HL-60 (cell line): Measurements from ENCODE around the gene PHYHIPL.

ENCODE experiments used
- CTCF ChIP-seq: IDR thresholded peaks from one replicate; pipeline ENCODE4 v1.5.1; 2011; ENCODE audit warnings: low read length, control low read depth, inconsistent platforms; ENCODE audit not compliant: insufficient read depth
- POLR2AphosphoS5 ChIP-seq: IDR thresholded peaks from 2 replicates; pipeline ENCODE4 v1.6.1; 2012; ENCODE audit warnings: low read depth
- REST ChIP-seq: IDR thresholded peaks from 2 replicates; pipeline ENCODE4 v1.6.1; 2012; ENCODE audit warnings: low read depth; ENCODE audit not compliant: insufficient replicate concordance
- SPI1 ChIP-seq: IDR thresholded peaks from 2 replicates; pipeline ENCODE4 v1.6.1; 2012; ENCODE audit warnings: low read depth, mild to moderate bottlenecking, borderline replicate concordance

GRCh38 chr10:59271160-59271559 lies 94.7 kb downstream of the PHYHIPL start:
- no peak for TF ChIP-seq REST
- no peak for TF ChIP-seq CTCF
- no peak for TF ChIP-seq POLR2AphosphoS5
- no peak for TF ChIP-seq SPI1
